ENCODE results near the gene DEFB132. TPM values are rescaled to one million over a fixed set of nuclear protein-coding genes. Genes with fewer than 3 reads are reported as not detected.

DEFB132 gene
- total RNA-seq, 1 donor = not detected

DNA sequence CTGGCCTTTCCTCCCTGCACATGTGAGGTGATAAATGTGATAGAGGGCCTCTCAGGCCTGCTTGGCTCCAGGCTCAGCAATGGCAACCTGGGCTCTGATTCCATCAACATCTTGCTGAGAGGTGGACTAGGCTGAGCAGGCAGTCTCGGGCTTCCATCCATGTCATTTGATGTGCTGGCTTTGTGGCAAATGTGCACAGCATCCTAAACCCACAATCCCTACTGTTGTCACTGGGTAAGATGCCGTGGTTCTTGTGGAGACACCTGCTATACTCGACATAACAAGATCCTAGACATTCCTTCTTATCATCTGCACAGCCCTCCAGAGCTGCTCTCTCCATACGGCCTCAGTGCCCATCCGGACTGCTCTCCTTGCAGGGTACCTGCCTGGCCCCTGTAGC lies 37.1 kb downstream of the DEFB132 start:
- no peak for DNase-seq (ENCODE audit: low read depth)
- no peak overlapping the region for H3K4me3 ChIP-seq (ENCODE audit: low read depth, low read length)
- TF ChIP-seq, protein P1, sequence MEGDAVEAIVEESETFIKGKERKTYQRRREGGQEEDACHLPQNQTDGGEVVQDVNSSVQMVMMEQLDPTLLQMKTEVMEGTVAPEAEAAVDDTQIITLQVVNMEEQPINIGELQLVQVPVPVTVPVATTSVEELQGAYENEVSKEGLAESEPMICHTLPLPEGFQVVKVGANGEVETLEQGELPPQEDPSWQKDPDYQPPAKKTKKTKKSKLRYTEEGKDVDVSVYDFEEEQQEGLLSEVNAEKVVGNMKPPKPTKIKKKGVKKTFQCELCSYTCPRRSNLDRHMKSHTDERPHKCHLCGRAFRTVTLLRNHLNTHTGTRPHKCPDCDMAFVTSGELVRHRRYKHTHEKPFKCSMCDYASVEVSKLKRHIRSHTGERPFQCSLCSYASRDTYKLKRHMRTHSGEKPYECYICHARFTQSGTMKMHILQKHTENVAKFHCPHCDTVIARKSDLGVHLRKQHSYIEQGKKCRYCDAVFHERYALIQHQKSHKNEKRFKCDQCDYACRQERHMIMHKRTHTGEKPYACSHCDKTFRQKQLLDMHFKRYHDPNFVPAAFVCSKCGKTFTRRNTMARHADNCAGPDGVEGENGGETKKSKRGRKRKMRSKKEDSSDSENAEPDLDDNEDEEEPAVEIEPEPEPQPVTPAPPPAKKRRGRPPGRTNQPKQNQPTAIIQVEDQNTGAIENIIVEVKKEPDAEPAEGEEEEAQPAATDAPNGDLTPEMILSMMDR (IDR thresholded peaks at IDR 0.05; ENCODE audit: insufficient read depth, low read depth, low read length) = no peak

DNA sequence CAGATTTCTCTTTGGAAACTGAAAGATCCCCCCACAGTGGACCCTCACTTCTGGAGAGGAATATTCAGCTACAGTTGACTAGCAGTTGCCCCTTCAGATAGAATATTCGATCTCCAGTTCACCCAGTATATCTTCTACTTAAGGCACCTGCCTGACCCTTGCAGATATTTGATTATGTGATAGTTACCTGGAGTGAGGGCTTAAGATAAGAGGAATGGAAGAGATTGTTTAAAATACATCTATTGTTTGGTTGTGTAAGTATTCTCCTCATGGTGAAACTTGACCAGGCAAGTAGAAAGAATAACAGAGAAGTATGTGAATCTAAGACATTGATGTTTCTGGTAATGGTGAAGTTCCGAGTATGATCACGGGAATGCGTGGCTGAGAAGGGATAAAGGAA lies 38.3 kb downstream of the DEFB132 start:
- no peak for DNase-seq (ENCODE audit: low read depth)
- TF ChIP-seq, protein P1 (IDR thresholded peaks at IDR 0.05; ENCODE audit: insufficient read depth, low read depth, low read length) = no peak

DNA sequence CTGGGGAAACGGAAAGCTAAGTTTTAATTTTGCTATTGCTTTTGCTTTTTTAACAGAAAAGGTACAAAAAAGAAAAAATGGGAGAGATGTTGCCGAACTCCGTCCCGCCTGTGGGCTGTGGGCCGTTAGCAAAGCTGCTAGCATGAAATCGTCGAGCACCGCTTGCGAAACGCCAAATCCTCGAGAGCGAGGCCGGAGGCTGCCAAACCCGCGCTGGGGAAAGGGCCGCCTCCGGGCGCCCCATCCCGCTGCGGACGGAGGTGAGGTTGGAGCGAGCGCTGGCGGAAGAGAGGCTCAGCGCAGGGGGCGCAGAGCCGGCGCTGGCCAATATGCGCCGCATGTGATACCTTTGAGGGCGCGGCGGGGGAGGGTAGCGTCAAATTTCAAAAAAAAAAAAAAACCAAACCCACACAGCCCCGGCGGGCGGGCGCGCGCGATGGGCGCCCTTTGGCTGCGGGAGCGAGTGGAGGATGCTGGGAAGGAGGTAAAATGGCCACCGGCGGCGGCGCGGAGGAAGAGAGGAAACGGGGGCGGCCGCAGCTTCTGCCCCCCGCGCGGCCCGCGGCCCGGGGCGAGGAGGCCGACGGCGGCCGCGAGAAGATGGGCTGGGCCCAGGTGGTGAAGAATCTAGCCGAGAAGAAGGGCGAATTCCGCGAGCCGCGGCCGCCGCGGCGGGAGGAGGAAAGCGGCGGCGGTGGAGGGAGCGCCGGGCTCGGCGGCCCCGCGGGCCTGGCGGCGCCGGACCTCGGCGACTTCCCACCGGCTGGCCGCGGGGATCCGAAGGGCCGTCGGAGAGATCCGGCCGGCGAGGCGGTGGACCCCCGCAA lies 39.8 kb downstream of the DEFB132 start, which contains the start of gene ZCCHC3:
TSS of gene ZCCHC3 (plus strand) at position 473 of the 827 bp plus-strand sequence. CDS start at position 490, 17 bp downstream.
- H3K4me3 ChIP-seq (ENCODE audit: low read depth, low read length) = peak within 1 kb of the TSS; percentile 97
- DNase-seq (ENCODE audit: low read depth) = peak; percentile 97
- TF ChIP-seq, protein P1 (IDR thresholded peaks at IDR 0.05; ENCODE audit: insufficient read depth, low read depth, low read length) = peak; percentile 15

More for the DNA sequence above, 38.3 kb downstream of the DEFB132 start:
- H3K4me3 ChIP-seq (ENCODE audit: low read depth, low read length) = no peak overlapping the region

DNA sequence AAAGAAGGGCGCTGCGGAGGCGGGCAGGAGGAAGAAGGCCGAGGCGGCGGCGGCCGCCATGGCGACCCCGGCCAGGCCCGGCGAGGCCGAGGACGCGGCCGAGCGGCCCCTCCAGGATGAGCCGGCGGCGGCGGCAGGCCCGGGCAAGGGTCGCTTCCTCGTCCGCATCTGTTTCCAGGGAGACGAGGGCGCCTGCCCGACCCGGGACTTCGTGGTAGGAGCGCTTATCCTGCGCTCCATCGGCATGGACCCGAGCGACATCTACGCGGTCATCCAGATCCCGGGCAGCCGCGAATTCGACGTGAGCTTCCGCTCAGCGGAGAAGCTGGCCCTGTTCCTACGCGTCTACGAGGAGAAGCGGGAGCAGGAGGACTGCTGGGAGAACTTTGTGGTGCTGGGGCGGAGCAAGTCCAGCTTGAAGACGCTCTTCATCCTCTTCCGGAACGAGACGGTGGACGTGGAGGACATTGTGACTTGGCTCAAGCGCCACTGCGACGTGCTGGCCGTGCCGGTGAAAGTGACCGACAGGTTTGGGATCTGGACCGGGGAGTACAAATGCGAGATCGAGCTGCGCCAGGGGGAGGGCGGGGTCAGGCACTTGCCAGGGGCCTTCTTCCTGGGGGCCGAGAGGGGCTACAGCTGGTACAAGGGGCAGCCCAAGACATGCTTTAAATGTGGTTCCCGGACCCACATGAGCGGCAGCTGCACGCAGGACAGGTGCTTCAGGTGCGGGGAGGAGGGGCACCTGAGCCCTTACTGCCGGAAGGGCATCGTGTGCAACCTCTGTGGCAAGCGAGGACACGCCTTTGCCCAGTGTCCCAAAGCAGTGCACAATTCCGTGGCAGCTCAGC lies 40.6 kb downstream of the DEFB132 start:
- peak overlapping the region; percentile 97 for H3K4me3 ChIP-seq (ENCODE audit: low read depth, low read length)
- DNase-seq (ENCODE audit: low read depth) = peak; percentile 68
- TF ChIP-seq, protein P1 (IDR thresholded peaks at IDR 0.05; ENCODE audit: insufficient read depth, low read depth, low read length) = no peak

DNA sequence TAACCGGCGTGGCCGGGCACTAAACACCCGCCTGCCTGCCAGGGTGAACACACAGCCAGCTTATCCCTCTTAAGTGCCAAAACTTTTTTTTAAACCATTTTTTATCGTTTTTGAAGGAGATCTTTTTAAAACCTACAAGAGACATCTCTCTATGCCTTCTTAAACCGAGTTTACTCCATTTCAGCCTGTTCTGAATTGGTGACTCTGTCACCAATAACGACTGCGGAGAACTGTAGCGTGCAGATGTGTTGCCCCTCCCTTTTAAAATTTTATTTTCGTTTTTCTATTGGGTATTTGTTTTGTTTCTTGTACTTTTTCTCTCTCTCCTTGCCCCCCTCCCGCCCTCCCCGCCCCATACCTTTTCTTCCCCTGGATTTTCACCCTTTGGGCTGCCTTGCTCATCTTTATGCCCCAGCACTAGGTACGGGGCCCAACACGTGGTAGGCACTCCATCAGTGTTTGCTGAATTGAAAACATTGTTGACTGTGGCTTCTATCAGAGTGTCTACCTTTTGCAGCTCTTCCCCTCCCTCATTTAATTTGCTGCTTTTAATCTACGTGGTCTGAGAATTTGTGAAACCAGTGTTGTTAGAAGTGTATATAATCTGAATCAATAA lies 41.4 kb downstream of the DEFB132 start:
- H3K4me3 ChIP-seq (ENCODE audit: low read depth, low read length) = peak overlapping the region; percentile 97
- no peak for DNase-seq (ENCODE audit: low read depth)
- TF ChIP-seq, protein P1 (IDR thresholded peaks at IDR 0.05; ENCODE audit: insufficient read depth, low read depth, low read length) = no peak

DNA sequence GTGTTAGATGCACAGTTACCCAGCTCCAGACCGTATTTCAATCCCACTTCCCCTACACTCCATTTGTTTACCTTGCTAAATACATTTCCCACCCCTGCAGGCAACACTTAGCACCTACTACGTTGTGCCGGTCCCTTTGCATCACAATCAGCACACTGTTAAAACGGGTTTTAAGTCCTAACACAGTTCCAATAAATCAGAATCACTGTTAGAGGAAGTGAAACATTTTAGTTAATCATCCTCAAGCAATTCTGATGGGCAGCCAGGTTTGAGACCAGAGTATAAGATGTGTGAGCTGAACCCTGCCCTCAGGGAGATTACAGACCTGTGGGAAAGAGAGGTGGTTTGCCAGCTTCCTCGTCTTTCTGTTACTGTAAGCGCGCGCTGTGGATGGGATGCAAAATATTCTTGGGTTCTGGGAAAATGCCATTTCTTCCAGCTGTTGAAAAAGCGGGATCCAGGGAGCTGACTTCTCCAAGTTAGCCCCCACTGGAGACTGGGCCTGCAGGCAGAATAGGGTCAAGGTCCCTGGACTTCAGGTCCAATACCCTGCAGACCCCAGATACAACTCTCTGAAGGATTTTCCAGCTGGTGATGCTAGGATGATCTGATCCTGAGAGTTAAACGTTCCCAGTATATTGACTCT lies 42.9 kb downstream of the DEFB132 start:
- H3K4me3 ChIP-seq (ENCODE audit: low read depth, low read length) = peak overlapping the region; percentile 97
- TF ChIP-seq, protein P1 (IDR thresholded peaks at IDR 0.05; ENCODE audit: insufficient read depth, low read depth, low read length) = no peak
- DNase-seq (ENCODE audit: low read depth) = no peak
